MM.1S (cell line): ENCODE data around the gene TOM1L1.

Experiments
- DNase-seq: peaks from one replicate; pipeline ENCODE4 v3.0.0-alpha.2; 2015
- H2AFZ ChIP-seq: fragments of 300-600 bp; sonication (generic); 2 replicates; pipeline ENCODE4 v1.6.0; 2016; ENCODE audit warnings: antibody characterized with exemption, low read length
- H3F3A ChIP-seq: fragments of 300-600 bp; sonication (generic); 2 replicates; pipeline ENCODE4 v1.6.1; 2016; ENCODE audit warnings: mild to moderate bottlenecking, antibody characterized with exemption, low read length, moderate library complexity, mixed read lengths; ENCODE audit not compliant: insufficient read depth
- H3K27ac ChIP-seq: fragments of 300-600 bp; sonication (generic); 2 replicates; pipeline ENCODE4 v1.5.1; 2016; ENCODE audit warnings: mild to moderate bottlenecking, low read length
- H3K27me3 ChIP-seq: fragments of 300-600 bp; sonication (generic); replicated peaks from 2 replicates; pipeline ENCODE4 v1.6.0; 2016; ENCODE audit warnings: low read length; ENCODE audit not compliant: insufficient read depth
- H3K36me3 ChIP-seq: fragments of 300-600 bp; sonication (generic); replicated peaks from 2 replicates; pipeline ENCODE4 v1.6.1; 2016; ENCODE audit warnings: mild to moderate bottlenecking, low read length, mixed read lengths; ENCODE audit not compliant: insufficient read depth
- H3K4me1 ChIP-seq: fragments of 300-600 bp; sonication (generic); 2 replicates; pipeline ENCODE4 v1.6.1; 2016; ENCODE audit warnings: low read length, mixed read lengths
- H3K4me2 ChIP-seq: fragments of 300-600 bp; sonication (generic); 2 replicates; pipeline ENCODE4 v1.6.0; 2016; ENCODE audit warnings: low read depth, low read length
- H3K4me3 ChIP-seq: fragments of 300-600 bp; sonication (generic); 2 replicates; pipeline ENCODE4 v1.5.1; 2016; ENCODE audit warnings: low read length, mixed read lengths
- H3K79me2 ChIP-seq: fragments of 300-600 bp; sonication (generic); 2 replicates; pipeline ENCODE4 v1.6.1; 2016; ENCODE audit warnings: mixed run types, low read length, mixed read lengths
- H3K9ac ChIP-seq: fragments of 300-600 bp; sonication (generic); 2 replicates; pipeline ENCODE4 v1.6.1; 2016; ENCODE audit warnings: low read length, mixed read lengths
- H3K9me2 ChIP-seq: fragments of 300-600 bp; sonication (generic); replicated peaks from 2 replicates; pipeline ENCODE4 v1.6.1; 2016; ENCODE audit warnings: mild to moderate bottlenecking, low read length, mixed read lengths; ENCODE audit not compliant: insufficient read depth
- H3K9me3 ChIP-seq: fragments of 300-600 bp; sonication (generic); replicated peaks from 2 replicates; pipeline ENCODE4 v1.6.1; 2016; ENCODE audit warnings: mild to moderate bottlenecking, low read length, mixed read lengths; ENCODE audit not compliant: insufficient read depth
- H4K20me1 ChIP-seq: fragments of 300-600 bp; sonication (generic); 2 replicates; pipeline ENCODE4 v1.6.1; 2016; ENCODE audit warnings: mild to moderate bottlenecking, low read length, moderate library complexity, mixed read lengths; ENCODE audit not compliant: insufficient read depth
- EZH2 ChIP-seq: fragments of 300-600 bp; sonication (generic); optimal IDR thresholded peaks from 2 replicates; pipeline ENCODE3; 2017; ENCODE audit warnings: low read depth, mild to moderate bottlenecking, antibody characterized with exemption, low read length, mixed read lengths
- EZH2phosphoT487 ChIP-seq: fragments of 300-600 bp; sonication (generic); IDR thresholded peaks from 2 replicates; pipeline ENCODE4 v1.6.1; 2018; ENCODE audit warnings: antibody characterized with exemption, low read length
- TF ChIP-seq, protein P1 (sequence below): fragments of 300-600 bp; sonication (generic); IDR thresholded peaks from 2 replicates; pipeline ENCODE4 v1.5.1; 2016; ENCODE audit warnings: antibody characterized with exemption, low read length, mixed read lengths

The TOM1L1 gene

GRCh38 chr17:54976316-54976715 is 75.7 kb downstream of the TOM1L1 start:
- peaks cover 6% of the 10 kb centered on the region for H3K4me1 ChIP-seq
- no peaks in the 10 kb centered on the region for H3F3A ChIP-seq
- no peak overlapping the region for H3K4me3 ChIP-seq
- H3K4me2 ChIP-seq = no peak overlapping the region
- no peak overlapping the region for H2AFZ ChIP-seq
- H3K27ac ChIP-seq = no peak overlapping the region
- H3K9me2 ChIP-seq = no peaks in the 10 kb centered on the region
- no peaks in the 10 kb centered on the region for H3K36me3 ChIP-seq
- H3K9ac ChIP-seq = no peak overlapping the region
- H3K27me3 ChIP-seq = no peaks in the 10 kb centered on the region
- no peak for DNase-seq
- H3K9me3 ChIP-seq = no peaks in the 10 kb centered on the region
- no peaks in the 10 kb centered on the region for H3K79me2 ChIP-seq
- TF ChIP-seq, protein P1, sequence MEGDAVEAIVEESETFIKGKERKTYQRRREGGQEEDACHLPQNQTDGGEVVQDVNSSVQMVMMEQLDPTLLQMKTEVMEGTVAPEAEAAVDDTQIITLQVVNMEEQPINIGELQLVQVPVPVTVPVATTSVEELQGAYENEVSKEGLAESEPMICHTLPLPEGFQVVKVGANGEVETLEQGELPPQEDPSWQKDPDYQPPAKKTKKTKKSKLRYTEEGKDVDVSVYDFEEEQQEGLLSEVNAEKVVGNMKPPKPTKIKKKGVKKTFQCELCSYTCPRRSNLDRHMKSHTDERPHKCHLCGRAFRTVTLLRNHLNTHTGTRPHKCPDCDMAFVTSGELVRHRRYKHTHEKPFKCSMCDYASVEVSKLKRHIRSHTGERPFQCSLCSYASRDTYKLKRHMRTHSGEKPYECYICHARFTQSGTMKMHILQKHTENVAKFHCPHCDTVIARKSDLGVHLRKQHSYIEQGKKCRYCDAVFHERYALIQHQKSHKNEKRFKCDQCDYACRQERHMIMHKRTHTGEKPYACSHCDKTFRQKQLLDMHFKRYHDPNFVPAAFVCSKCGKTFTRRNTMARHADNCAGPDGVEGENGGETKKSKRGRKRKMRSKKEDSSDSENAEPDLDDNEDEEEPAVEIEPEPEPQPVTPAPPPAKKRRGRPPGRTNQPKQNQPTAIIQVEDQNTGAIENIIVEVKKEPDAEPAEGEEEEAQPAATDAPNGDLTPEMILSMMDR = no peak
- TF ChIP-seq EZH2phosphoT487 (no peak), EZH2 (no peak)
- no peaks in the 10 kb centered on the region for H4K20me1 ChIP-seq

GRCh38 chr17:54977744-54978143 is 77.1 kb downstream of the TOM1L1 start:
- Histone ChIP-seq H3F3A (no peaks in the 10 kb centered on the region), H3K9me2 (no peaks in the 10 kb centered on the region), H3K9ac (no peak overlapping the region), H3K27ac (no peak overlapping the region), H3K4me2 (no peak overlapping the region), H4K20me1 (no peaks in the 10 kb centered on the region), H3K4me3 (no peak overlapping the region), H3K4me1 (peaks cover 6% of the 10 kb centered on the region), H3K27me3 (no peaks in the 10 kb centered on the region), H3K79me2 (no peaks in the 10 kb centered on the region), H3K36me3 (no peaks in the 10 kb centered on the region), H3K9me3 (no peaks in the 10 kb centered on the region), H2AFZ (no peak overlapping the region)
- no peak for DNase-seq
- TF ChIP-seq EZH2phosphoT487 (no peak), EZH2 (no peak)
- TF ChIP-seq, protein P1 = no peak

- H3K9me3 ChIP-seq = no peaks in the 10 kb centered on the region
- H3K36me3 ChIP-seq = no peaks in the 10 kb centered on the region
- no peak overlapping the region for H3K4me3 ChIP-seq
- no peaks in the 10 kb centered on the region for H3K79me2 ChIP-seq
- no peaks in the 10 kb centered on the region for H3F3A ChIP-seq
- H3K9me2 ChIP-seq = no peaks in the 10 kb centered on the region
- H3K4me1 ChIP-seq = peaks cover 6% of the 10 kb centered on the region
- no peaks in the 10 kb centered on the region for H3K27me3 ChIP-seq
- no peak overlapping the region for H3K4me2 ChIP-seq
- no peak for TF ChIP-seq EZH2phosphoT487
- TF ChIP-seq, protein P1 = no peak
- no peak for TF ChIP-seq EZH2
- no peak overlapping the region for H3K27ac ChIP-seq
- H2AFZ ChIP-seq = no peak overlapping the region
- H3K9ac ChIP-seq = no peak overlapping the region
- DNase-seq = no peak
- no peaks in the 10 kb centered on the region for H4K20me1 ChIP-seq
These were observed 79.0 kb downstream of the TOM1L1 start for GRCh38 chr17:54979657-54980056.
